ENCODE data around the gene ATP2A3.

ATP2A3 gene

DNA sequence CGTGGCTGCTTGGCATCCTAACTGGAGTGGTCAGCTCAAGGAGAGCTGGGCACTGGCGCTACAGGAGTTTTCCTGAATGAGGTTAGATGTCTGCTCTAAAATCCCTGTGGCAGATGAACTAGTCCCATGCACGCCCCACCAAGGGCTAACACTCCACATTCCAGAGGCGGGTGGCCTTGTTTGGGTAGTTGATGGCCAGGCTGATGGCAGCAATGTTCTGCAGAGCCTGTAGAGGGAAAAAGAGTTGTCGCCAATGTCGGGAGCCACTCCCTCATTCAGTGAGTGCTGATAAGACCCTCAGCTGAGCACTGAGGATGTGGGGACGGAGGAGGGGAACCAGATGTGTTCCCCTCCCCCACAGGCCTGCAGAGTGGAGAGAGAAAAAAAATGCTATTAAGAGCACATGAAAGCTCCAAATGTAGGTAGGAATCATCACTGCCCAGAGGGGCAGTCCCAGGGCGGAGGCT, 42.5 kb upstream of the ATP2A3 start:
- H3K4me3 ChIP-seq (ENCODE audit: low read length) = no peak overlapping the region
- DNase-seq (ENCODE audit: low read depth) = no peak
- no peak for TF ChIP-seq CTCF (conservative IDR thresholded peaks at IDR 0.05; ENCODE audit: low read depth, low read length)

- no peak overlapping the region for H3K4me3 ChIP-seq (ENCODE audit: low read length)
- DNase-seq (ENCODE audit: low read depth) = no peak
- TF ChIP-seq CTCF (conservative IDR thresholded peaks at IDR 0.05; ENCODE audit: low read depth, low read length) = no peak
These were observed 41.9 kb upstream of the ATP2A3 start for GRCh38 chr17:4006165-4006589.

DNA sequence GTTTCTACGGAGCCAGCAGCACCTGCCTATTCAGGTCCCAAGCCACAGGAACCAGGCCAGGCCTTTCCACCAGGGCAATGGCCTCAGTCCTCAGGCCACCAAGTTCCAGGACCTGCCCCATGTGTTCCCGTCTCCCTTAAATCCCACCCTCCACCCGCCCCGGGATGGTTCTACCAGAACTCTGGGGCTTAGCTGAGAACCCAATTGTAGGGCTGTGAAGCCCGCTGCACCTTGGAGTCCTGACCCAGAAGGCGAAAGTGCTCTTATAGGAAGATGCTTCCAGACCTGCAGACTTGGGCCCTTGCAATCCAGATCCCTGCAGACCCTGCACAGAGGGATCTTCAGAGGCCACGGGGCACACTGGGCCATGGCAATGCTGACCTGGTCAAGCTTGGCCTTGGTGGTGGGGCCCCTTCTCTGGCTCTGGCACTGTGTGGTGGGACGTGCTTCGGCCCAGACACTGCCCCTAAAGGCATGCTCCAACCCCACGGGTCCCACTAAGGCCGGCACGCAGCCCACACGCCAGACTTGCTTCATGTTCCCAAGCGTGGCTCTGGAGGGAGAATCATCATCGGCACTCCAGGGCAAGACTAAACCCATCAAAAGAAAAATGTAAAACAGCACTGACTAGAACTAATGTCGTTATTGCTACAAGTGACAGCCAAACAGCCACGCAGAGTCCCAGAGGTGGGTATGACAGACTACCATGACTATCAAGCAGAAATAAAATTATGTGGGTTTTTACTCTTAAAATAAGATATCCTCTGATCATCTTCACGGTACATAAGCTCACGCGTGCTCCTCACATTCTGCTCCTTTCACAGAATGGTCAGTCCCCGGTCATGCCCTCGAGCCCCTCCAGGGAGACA, 41.3 kb upstream of the ATP2A3 start:
- no peak for TF ChIP-seq CTCF (conservative IDR thresholded peaks at IDR 0.05; ENCODE audit: low read depth, low read length)

DNA sequence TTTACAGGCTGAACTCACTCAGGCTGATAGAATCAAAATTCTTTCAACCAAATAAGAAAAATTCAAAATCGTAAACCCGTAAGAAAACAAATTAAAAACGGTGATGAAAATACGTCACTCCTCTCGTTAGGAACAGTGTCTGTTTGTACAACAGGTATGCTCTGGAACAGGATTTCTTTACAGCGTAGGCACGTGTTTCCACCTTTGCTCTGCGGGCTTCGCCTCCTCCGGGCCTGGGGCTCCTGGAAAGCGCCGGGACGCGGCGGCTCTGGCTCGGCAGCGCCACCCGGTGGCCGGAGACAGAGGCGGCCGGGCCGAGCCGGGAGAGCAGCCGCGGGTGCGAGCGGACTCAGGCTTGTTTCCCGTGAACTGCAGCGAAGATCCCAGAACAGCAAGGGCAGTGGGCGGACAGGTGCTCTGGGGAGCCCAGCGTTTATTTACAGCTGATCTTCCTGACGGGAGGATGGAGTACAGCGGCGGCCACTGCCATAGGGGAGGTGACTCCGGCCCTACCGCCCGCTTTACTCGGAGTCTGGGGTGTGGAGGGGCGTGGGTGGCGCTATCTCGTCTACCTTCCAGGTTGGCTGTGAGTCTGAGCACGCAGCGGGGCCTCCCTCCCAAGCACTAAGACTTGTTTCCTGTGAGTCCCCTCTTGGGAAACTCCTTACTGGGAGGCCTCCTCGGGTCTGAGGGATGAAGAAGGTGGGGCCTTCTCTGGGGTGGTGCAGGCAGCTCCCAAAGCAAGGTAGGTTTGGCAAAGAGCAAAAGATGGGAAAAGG, 40.5 kb upstream of the ATP2A3 start:
- peak; percentile 80 for TF ChIP-seq CTCF (conservative IDR thresholded peaks at IDR 0.05; ENCODE audit: low read depth, low read length)
- no peak for DNase-seq (ENCODE audit: low read depth)
- no peak overlapping the region for H3K4me3 ChIP-seq (ENCODE audit: low read length)

More for the DNA sequence above, 41.3 kb upstream of the ATP2A3 start:
- DNase-seq (ENCODE audit: low read depth) = no peak
- H3K4me3 ChIP-seq (ENCODE audit: low read length) = no peak overlapping the region

GRCh38 chr17:4003501-4004421, 39.5 kb upstream of the ATP2A3 start:
- TF ChIP-seq CTCF (conservative IDR thresholded peaks at IDR 0.05; ENCODE audit: low read depth, low read length) = no peak
- no peak overlapping the region for H3K4me3 ChIP-seq (ENCODE audit: low read length)
- no peak for DNase-seq (ENCODE audit: low read depth)

- no peak for TF ChIP-seq CTCF (conservative IDR thresholded peaks at IDR 0.05; ENCODE audit: low read depth, low read length)
- H3K4me3 ChIP-seq (ENCODE audit: low read length) = no peak overlapping the region
- DNase-seq (ENCODE audit: low read depth) = no peak
These were observed 38.9 kb upstream of the ATP2A3 start for GRCh38 chr17:4003131-4003500.

All from retinal pigment epithelial cell (primary cell).